Epithelial cell of esophagus (primary cell): ENCODE data around the gene TRPM3.

Experiments
- DNase-seq: peaks from one replicate; pipeline ENCODE4 v3.0.0; 2010; ENCODE audit warnings: low read depth
- H3K4me3 ChIP-seq: 2 replicates; pipeline ENCODE4 v1.5.1; 2011; ENCODE audit warnings: mild to moderate bottlenecking, low read length, control low read depth
- TF ChIP-seq, protein P1 (sequence below): IDR thresholded peaks from 2 replicates; pipeline ENCODE4 v1.5.1; 2011; ENCODE audit warnings: low read depth, mild to moderate bottlenecking, low read length, control low read depth, inconsistent platforms; ENCODE audit not compliant: insufficient read depth; ENCODE audit errors: missing control alignments

Gene TRPM3

DNA sequence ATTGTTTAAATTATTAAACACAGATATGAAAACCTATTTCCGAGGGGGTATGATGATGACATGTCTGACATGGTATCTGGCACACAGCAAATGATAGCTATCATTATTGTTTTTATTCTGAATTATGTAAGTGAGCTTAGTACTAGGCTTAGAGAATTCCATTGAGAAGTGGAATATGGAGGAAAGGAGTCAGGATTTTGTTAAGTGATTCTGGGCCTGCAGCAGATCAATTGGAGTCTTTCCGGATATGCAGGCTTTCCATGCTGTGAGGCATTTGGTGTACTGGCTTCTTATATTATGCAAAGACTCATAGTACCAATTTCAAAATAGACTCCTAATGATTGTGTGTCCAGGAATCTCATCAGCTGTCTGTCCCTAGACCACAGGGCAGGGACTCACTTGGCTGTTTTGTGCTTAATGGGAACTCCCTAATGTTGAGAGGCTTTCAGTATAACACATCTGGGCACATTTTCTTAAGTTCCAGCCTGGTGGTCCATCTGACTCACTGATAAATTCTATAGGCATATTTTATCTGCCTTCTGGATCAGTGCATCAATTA is 527.0 kb downstream of the TRPM3 start:
- H3K4me3 ChIP-seq, result no peak overlapping the region
- peak; percentile 30 for DNase-seq
- TF ChIP-seq, protein P1, sequence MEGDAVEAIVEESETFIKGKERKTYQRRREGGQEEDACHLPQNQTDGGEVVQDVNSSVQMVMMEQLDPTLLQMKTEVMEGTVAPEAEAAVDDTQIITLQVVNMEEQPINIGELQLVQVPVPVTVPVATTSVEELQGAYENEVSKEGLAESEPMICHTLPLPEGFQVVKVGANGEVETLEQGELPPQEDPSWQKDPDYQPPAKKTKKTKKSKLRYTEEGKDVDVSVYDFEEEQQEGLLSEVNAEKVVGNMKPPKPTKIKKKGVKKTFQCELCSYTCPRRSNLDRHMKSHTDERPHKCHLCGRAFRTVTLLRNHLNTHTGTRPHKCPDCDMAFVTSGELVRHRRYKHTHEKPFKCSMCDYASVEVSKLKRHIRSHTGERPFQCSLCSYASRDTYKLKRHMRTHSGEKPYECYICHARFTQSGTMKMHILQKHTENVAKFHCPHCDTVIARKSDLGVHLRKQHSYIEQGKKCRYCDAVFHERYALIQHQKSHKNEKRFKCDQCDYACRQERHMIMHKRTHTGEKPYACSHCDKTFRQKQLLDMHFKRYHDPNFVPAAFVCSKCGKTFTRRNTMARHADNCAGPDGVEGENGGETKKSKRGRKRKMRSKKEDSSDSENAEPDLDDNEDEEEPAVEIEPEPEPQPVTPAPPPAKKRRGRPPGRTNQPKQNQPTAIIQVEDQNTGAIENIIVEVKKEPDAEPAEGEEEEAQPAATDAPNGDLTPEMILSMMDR, result no peak

DNA sequence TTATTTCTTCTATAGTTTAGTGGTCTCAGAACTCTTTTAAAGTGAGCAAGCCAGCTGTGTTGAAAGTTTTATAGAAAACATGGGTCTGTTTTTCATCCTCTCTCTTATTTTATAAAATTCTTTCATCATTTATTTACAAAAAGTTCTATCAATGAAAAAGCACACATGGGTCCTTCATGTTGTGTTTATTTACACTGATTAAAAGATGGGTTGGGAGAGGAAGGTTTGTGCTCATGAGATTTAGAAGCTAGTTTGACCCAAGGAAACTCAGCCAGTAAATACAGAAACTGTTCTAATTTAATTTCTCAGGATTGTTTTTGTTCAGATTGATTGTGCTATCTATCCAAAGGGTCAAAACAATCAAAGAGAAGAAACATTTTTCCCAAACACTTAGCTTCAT is 528.2 kb downstream of the TRPM3 start:
- no peak for DNase-seq
- TF ChIP-seq, protein P1, result no peak
- H3K4me3 ChIP-seq, result no peak overlapping the region

- H3K4me3 ChIP-seq, result no peak overlapping the region
- DNase-seq, result no peak
- TF ChIP-seq, protein P1, result no peak
Observed at GRCh38 chr9:70590315-70590677, 531.1 kb downstream of the TRPM3 start.

GRCh38 chr9:70589571-70590314 is 531.7 kb downstream of the TRPM3 start:
- TF ChIP-seq, protein P1, result no peak
- DNase-seq, result no peak
- H3K4me3 ChIP-seq, result no peak overlapping the region

GRCh38 chr9:70588999-70589398 is 532.4 kb downstream of the TRPM3 start:
- no peak overlapping the region for H3K4me3 ChIP-seq
- TF ChIP-seq, protein P1, result no peak
- DNase-seq, result no peak

GRCh38 chr9:70588381-70588780 is 533.0 kb downstream of the TRPM3 start:
- TF ChIP-seq, protein P1, result no peak
- no peak overlapping the region for H3K4me3 ChIP-seq
- no peak for DNase-seq

GRCh38 chr9:70587201-70587600 is 534.2 kb downstream of the TRPM3 start:
- no peak for DNase-seq
- TF ChIP-seq, protein P1, result no peak
- H3K4me3 ChIP-seq, result no peak overlapping the region
